Activated gamma-delta T cell (primary cell): ENCODE results near the gene DCC.

ENCODE experiments used
- DNase-seq: peaks from one replicate; lab custom pipeline; 2025; lab: John Stamatoyannopoulos, UW

Gene DCC

DNA sequence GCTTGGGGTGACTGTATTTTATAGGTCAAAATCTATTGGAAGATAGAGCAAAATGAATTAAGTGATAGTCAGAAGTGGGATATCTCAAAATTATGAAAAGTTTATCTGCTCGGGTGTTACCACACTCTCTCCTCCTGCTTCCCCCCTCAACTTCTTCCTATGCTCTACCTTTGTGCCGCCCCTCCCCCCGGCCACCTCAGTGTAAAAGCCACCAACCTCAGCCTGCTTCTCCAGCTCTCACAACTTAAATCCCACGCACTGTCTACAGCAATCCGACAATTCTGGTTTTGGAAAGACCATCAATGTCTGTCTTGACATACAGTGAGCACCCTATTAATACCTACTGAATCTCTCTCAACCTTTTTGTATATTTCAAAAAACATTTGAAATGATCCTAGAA is 164.6 kb downstream of the DCC start:
- no peak for DNase-seq

DNA sequence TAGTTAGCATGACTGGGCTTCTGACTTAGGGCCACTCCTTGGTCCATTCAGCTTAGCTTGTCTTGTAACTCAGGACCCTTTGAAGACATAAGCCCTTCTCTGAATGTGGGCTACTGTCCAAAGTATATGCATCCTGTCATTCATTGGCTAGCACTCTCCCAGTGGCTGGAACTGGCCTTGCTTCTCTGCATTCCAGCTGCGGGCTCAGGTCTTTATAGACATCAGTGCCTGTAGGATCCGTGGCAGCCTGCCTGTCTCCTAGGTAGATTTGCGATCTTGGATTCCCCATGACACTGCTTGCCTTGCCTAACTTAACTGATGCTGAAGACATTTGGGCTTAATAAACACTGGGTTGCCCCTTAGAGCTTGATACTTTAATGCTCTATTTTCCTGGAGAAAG is 170.1 kb downstream of the DCC start:
- DNase-seq: no peak

DNA sequence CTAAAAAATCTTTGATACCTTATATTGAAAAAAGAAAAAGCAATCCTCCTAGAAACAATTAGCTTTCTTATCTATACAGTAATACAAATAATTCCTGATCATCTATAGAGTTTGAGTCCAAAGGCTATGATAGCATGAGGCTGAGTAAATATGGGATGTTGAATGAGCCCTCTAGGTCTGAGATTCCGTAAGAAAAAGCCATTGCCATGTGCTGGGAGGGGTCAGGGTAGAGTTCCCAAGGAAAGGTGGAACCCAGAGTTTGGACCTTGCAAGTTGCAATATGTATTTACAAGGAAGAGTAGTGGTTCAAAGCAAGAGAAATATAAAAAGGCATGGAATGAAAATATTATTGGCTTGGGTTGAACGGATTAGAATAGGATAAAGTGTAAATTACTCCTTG is 178.1 kb downstream of the DCC start:
- no peak for DNase-seq

DNA sequence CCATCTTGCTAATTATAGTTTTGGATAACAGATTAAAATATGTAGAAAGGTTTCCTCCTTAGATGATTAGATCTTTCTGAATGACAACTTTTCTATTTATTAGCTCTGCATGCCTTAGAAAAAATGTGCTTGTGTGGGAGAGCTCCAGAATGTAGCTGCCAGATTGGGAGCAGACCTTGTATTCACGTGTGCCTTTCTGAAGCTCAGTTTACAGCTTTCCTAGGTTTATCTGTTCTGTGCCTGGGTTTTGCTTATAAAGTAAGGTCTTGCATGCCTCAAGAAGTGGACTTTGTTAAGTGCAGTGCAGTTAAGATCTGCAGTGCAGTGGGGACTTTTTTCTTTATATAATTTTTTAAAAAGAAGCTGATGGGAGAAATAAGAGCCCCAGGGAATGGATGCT is 179.0 kb downstream of the DCC start:
- DNase-seq: no peak

DNA sequence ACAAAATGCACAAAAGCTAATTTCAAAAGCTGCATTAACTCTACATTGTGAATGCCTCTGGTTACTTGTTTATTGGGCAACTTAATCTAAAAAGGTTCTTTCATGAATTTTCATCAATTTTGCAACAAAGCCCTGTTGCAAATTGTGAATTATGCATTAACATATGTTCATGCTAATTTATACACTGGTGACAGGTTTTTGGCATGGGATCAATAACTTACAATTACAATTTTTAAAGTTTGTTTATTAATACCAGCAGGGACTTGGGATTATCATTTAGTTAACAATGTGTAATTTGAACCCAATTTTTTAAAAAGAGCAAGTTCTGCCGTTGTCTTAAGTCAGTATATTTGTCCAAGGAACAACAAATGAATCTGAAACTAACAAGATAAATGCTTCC is 183.6 kb downstream of the DCC start:
- no peak for DNase-seq

DNA sequence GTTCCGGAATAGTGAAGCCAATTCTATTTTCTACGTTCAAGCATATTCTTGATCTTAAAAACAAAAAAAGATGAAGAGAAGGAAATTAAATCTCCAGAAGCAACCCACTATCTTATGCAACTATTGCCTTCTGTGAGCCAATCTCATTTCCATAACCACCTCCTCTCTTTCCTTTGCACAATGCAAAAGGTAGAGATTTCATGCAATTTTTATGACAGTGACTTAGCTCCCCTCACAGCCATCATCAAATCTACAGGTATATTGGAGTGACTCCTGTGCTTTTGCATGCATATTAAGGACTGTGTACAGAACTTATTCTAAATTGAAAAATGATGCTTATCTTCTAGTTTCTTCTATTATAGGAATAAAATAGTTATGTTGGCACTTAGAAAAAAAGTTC is 191.8 kb downstream of the DCC start:
- no peak for DNase-seq

DNA sequence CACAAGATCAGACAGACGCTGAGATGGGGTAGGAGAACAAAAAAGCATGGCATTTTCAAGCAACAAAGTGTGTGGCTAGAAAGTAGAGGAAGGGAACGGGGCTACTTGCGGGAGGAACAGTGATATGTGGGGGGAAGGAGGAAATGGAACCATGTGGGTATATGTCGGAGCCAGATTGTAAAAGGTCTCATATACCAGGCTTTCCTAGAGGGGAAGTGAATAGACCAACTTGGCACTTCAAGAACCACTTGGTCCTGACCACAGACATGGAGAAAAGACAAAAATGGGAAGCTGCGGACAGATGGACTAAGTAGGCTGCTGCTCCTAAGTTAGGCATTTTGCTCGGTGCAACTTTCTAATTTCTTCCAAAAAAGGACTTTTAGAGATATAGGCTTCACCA is 196.0 kb downstream of the DCC start:
- no peak for DNase-seq

DNA sequence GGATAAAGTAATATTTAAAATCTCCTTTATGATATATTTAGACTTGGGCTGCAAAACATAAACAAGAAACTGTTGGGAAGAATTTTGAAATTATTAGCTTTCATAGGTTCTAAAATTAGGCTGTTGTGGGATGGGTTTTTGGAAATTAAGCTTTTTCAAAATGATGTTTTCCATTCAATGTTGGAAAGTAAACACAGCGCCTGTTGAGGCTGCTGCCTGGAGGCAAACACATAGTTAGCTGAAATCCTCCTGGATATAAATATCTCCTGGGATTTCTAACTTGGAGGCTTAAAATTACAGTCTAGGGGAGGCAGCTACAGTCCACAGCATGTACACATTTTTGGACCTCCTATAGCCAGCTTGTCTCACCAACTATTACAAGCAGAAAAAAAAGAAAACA is 197.3 kb downstream of the DCC start:
- no peak for DNase-seq

DNA sequence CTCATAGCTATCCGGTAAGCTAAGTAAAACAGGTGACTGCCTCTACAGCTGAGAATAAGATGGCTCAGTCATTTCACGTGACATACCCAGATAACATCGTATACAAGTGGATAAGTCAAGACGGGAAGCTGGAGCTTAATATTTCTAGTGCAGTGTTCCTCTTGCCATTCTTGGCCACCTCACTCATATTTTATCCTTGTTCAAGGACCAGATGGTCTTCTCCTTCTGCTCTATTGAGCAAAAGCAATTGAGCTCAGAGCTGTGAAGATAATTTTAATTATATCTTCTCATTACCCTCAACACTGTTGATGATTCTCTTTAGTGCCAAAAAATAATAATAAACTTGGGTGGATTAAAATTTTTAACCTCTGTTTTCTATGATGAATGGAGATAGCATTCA is 201.1 kb downstream of the DCC start:
- no peak for DNase-seq

DNA sequence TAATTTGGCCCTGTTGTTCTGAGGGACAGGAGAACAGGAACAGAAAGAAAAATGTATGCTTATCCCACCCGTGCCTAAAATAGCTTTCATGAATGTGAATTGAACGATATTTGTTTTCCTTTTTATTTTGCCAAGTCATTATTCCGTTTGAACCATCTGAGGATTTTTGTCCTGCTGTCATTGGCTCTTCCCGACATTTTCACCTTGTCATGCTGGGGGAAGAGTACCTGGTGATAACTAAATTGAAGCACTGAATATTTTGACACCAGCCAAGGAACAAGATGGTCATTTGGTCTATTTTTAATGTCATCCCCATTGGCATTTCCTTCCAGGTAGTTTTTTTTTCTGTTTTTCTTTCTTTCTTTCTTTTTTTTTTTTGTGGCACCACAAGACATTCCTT is 204.1 kb downstream of the DCC start:
- no peak for DNase-seq

DNA sequence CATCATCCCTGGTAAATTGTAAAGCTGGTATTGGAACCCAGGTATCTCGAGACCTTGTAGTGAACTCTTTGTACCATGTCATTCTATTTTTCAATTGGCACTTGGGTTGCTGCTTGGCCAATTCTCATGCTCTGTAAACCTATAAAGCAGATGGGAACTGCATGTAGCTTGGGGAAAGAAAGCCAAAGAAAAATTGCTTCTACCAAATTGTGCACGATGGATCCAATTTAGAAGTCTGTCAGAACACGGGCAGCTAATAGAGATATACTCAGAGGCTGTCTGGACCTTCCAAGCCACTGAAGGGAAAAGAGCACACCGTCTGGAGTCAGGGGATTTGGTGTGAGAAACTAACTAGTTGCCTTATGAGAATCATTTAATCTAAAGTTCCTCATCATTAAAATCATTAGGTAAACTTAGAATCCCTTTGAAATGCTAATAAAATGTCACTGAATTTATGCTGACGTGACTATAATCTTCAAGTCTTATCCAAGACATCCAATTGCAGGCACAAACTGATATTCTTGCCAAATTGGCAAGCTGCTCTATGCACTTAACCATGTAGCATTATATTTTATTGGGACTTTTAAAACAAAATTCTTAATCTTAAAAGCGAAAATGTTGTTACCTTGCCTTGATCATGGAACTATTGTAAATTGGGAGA is 206.8 kb downstream of the DCC start:
- DNase-seq: no peak

DNA sequence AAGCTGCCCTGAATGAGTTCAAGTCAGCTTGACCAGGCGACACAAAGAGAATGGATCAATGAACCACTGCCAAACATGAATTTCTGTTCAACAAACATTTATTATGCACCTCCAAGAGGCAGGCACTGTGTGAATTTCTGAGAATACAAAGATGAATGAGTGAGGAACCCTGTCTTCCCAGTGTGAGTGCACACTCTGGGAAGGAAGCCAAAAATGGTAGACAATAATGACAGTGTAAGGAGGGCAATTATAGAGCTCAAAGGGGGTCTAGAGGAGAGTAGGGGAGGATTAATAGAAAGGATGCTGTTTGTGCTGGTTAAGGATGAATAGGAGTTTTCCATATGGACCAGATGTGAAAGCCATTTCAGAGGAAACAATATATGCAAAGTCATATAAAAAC is 213.4 kb downstream of the DCC start:
- no peak for DNase-seq

DNA sequence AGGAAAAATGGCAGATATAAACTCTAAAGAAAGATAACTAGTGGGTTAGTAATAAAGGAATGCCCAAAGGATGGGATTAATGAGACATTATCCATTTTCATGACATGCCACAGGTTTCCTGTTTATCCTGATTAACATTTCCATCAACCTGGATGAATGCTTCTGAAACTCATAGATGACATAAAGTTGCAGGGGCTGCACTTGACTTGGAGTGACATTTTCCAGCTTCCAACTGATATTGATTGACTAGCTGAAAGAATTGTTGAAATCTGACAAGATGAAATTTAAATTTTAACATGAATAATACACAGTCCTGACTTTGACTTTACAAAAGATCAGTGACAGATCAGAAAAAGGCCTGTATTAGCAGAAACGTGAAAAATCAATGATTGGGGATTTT is 214.2 kb downstream of the DCC start:
- DNase-seq: no peak

DNA sequence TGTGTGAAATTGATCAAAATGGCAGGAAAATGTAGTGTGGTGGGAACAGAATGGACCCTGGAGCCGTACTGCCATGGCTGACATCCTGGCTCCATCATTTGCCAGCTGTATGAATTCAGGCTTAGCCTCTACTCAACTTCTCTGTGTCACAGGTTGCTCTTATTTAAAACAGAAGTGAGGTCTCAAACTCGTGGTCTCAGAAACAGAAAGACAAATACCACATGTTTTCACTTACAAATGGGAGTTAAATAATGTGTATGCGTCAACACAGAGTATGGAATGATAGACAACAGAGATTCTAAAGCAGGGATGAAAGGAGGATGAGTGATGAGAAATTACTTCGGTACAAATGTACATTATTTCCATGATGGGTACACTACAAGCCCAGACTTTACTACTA is 227.4 kb downstream of the DCC start:
- DNase-seq: no peak

DNA sequence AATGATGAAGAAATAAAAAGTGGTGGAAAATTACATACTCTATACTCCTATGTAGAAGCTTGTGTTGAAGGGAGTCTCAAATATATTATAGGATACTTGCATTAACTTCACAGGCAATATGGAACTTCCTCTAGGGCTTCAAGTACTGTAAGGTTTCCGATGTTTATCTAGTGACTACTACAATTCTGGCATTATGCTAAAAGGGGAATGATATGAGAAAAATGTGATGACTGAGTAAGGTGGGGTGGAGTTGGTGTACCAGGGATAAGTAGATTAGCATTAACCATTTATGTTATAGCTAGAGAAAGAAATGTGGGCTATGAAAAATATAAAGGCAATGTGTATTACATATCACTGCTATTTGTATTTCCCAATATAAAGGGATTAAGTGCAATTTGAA is 229.5 kb downstream of the DCC start:
- DNase-seq: no peak

DNA sequence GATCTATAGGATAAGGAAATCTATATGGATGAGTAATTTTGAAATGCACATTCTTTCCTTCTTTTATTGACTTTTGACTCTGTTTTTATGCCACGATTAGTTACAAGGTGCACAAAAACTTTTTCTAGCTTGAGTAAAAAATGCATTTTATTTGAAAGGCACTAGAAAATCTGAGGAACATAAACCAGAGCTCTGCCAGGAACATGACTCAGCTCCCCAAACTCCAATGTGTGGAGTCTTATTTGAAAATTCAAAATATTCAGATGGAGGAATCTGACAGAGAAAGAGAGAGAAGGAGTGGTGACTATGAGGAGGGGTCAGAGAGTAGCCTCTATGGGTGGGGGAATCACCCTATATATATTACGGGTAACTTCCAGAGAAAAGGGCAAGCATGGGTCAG is 231.0 kb downstream of the DCC start:
- no peak for DNase-seq

DNA sequence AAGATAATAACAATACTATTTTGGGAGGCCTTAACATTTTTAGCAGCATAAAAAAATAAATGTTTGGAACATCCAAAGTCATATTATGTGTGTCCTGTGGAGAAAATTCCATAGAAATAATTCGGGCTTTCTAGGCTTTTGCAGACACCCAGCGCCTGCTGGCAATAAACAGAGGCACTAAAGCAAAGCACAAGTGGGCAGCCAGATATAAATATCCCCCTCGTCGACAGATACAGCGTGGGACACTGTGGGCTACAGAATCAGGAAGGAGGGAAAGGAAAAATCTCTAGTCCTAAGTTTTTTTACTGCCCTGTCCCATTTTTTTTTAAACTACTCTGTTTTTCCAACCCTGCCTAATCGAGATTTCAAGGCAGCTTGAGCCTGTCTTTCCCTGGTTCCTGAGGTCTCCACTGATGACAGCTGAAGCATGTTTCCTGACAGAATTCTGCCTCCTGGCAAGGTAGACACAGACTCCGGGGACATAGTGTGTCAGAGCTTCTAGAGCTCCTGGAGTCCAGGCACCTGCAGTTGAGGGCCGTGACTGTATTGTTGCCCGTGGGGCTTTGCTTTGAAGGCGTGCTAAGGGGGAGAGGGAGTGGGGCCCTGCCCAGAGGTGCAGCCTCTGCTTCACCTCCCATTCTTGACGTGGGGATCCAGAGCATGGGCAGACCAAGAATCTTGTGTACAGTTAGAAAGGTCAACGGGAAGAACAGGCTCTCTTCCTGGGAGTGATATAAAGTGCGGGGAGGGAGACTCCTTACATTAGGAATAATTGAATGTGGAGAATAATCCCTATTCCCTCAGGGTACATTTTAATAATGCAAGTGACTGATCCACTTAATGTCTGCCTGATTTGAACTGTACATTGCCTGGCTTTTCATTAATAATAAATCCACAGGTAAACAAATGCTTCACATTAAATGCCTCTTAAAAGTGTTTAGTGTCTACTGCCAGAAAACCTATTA is 232.3 kb downstream of the DCC start:
- DNase-seq: no peak

DNA sequence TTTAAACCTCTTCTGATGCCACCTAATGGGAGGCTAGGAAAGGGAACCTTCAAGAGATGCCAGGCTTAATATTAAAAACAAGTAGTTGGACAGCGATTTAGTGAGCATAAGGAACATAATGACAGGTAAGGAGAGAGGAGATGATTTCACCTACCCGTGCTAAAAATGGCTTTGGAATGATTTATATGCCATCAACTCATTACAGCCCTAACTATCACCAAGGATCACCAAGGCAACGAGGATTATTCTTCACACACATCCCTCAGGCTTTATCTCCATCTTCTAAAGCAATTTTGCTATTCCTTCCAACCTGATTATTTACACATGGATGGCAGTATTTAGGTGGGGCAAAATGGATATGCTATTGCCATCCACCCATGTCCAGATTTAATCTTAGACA is 237.8 kb downstream of the DCC start:
- DNase-seq: no peak

DNA sequence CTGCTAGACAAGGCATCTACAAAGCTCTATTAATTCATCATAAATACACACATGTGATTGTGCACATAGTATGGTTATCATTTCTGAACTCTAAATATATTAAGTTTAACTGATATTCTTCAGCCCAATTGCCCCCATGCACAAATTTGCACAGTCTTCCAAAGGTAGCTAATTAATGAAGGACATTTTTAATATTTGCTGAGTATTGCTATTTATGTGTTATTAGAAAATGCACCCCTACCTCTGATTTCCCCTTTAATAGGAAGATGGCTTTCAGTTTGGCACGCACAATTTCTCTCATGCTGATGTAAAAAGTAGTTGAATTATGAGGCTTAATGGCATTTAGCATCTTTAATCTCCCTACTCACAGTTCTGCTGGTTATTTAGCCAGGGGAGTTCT is 242.1 kb downstream of the DCC start:
- no peak for DNase-seq

DNA sequence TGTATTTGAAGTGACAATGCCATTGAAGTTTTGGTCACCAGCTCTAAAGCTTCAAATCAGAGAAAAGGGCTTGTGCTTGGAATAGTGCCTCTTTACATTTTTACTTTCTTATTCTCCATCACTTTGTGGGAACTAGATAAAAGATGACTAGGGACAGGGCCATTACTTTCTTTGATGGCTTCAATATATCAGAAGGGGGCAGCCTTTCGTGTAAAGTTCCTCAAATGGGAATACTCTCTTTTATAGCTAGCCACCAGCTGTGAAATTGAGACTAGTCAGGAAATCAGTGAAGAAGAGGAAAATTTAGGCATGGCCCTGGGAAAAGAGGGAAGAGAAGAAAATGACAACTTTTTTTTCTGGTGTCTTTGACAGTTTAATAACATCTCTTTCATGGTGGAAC is 242.5 kb downstream of the DCC start:
- no peak for DNase-seq

DNA sequence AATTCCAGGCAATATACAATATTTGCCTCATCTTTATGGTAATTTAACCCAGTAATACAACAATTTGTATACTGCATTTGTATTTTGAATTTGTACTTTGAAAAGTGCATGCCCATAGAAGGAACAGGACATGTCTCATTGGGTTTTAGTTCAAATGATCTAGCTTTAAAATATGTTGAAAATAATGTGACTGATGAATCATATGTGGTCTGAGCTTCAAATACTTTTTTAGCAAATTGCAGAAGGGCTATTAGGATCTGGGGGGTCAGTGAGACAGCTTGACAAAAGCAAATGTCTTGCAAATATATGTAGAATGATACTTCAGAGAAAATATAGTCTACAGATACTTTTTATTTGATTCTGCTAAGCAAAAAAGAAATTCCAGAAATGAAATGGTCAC is 248.9 kb downstream of the DCC start:
- no peak for DNase-seq

DNA sequence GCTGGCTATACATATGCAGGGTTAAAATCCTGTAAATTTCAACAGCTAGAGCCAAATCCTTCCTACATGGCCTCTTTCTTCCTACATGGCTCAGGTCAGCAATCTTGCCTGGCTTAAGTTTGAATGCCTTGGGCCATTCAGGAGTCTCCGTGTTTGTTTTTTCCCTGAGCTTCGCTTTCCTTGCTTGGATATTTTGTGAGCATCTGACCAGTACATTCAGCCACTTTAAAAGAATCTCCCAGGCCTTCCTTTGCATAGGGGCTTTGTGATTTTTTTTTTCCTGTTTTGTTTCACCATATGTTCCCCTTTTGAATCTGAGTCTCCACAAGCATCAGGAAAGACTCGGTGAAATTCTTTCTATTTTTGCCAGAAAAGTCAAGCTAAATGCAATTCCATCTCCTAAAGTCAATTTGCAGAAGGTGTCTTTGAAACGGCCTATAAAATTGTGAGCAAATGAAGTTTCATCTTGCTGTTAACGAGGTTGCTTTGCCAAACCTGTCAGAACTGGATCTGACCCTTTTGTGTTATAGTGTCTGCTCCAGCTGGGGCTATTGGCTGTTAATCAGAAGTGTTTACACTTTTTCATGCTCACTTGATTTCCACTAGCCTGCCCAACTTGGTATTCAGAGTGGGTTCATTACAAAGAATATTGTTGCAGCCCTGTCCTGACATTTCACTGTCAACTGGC is 256.9 kb downstream of the DCC start:
- no peak for DNase-seq

DNA sequence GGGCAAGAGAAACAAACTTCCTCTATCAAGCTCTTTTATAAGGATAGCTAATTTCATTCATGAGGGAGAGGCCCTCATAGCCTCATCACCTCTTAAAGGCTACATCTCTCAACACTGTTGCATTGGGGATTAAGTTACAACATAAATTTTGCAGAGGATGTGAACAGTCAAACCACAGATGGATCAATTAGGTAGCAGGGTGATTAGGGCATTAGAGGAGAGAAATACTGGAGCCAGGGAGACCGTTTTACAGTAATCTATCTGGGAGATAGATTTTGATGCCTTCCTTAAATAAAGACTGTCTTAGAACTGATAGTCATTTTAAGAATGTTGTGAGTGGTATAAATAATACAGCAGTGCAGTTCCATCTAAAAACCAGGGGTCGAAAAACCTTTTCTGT is 258.9 kb downstream of the DCC start:
- no peak for DNase-seq
